Measurements from ENCODE around the gene PTPRZ1.

The PTPRZ1 gene

GRCh38 chr7:121885166-121885920, 12.4 kb downstream of the PTPRZ1 start:
- TF ChIP-seq CTCF (IDR thresholded peaks at IDR 0.05; ENCODE audit: poor library complexity, severe bottlenecking): no peak

GRCh38 chr7:121887634-121888033, 14.7 kb downstream of the PTPRZ1 start:
- Histone ChIP-seq H3K36me3 (ENCODE audit: low read depth) (no peaks in the 10 kb centered on the region), H3K27ac (ENCODE audit: poor library complexity, severe bottlenecking) (no peak overlapping the region), H3K4me3 (ENCODE audit: severe bottlenecking) (no peak overlapping the region), H3K4me1 (ENCODE audit: insufficient read depth, poor library complexity, severe bottlenecking) (peaks cover 4% of the 10 kb centered on the region), H3K27me3 (ENCODE audit: insufficient read depth, poor library complexity, severe bottlenecking) (no peaks in the 10 kb centered on the region), H3K9me3 (ENCODE audit: severe bottlenecking) (no peaks in the 10 kb centered on the region)
- no peak for ATAC-seq (ENCODE audit: low read depth)
- no peak for TF ChIP-seq CTCF (IDR thresholded peaks at IDR 0.05; ENCODE audit: poor library complexity, severe bottlenecking)
- no peak for DNase-seq (ENCODE audit: low spot score)

More at GRCh38 chr7:121885166-121885920, 12.4 kb downstream of the PTPRZ1 start:
- Histone ChIP-seq H3K27ac (ENCODE audit: poor library complexity, severe bottlenecking) (no peak overlapping the region), H3K27me3 (ENCODE audit: insufficient read depth, poor library complexity, severe bottlenecking) (no peaks in the 10 kb centered on the region), H3K36me3 (ENCODE audit: low read depth) (no peaks in the 10 kb centered on the region), H3K4me3 (ENCODE audit: severe bottlenecking) (no peak overlapping the region), H3K9me3 (ENCODE audit: severe bottlenecking) (no peaks in the 10 kb centered on the region), H3K4me1 (ENCODE audit: insufficient read depth, poor library complexity, severe bottlenecking) (peaks cover 6% of the 10 kb centered on the region)
- DNase-seq (ENCODE audit: low spot score) (no peak), ATAC-seq (ENCODE audit: low read depth) (no peak)

GRCh38 chr7:121890833-121891232, 17.9 kb downstream of the PTPRZ1 start:
- DNase-seq (ENCODE audit: low spot score): no peak
- H3K27me3 ChIP-seq (ENCODE audit: insufficient read depth, poor library complexity, severe bottlenecking): no peaks in the 10 kb centered on the region
- TF ChIP-seq CTCF (IDR thresholded peaks at IDR 0.05; ENCODE audit: poor library complexity, severe bottlenecking): no peak
- H3K4me1 ChIP-seq (ENCODE audit: insufficient read depth, poor library complexity, severe bottlenecking): no peaks in the 10 kb centered on the region
- H3K4me3 ChIP-seq (ENCODE audit: severe bottlenecking): no peak overlapping the region
- H3K9me3 ChIP-seq (ENCODE audit: severe bottlenecking): no peaks in the 10 kb centered on the region
- H3K27ac ChIP-seq (ENCODE audit: poor library complexity, severe bottlenecking): no peak overlapping the region
- ATAC-seq (ENCODE audit: low read depth): no peak
- no peaks in the 10 kb centered on the region for H3K36me3 ChIP-seq (ENCODE audit: low read depth)

GRCh38 chr7:121891731-121892130, 18.8 kb downstream of the PTPRZ1 start:
- DNase-seq (ENCODE audit: low spot score): no peak
- H3K27me3 ChIP-seq (ENCODE audit: insufficient read depth, poor library complexity, severe bottlenecking): no peaks in the 10 kb centered on the region
- TF ChIP-seq CTCF (IDR thresholded peaks at IDR 0.05; ENCODE audit: poor library complexity, severe bottlenecking): no peak

GRCh38 chr7:121901026-121901425, 28.1 kb downstream of the PTPRZ1 start:
- no peak for DNase-seq (ENCODE audit: low spot score)
- no peak for TF ChIP-seq CTCF (IDR thresholded peaks at IDR 0.05; ENCODE audit: poor library complexity, severe bottlenecking)
- no peaks in the 10 kb centered on the region for H3K4me1 ChIP-seq (ENCODE audit: insufficient read depth, poor library complexity, severe bottlenecking)
- ATAC-seq (ENCODE audit: low read depth): no peak
- no peak overlapping the region for H3K27ac ChIP-seq (ENCODE audit: poor library complexity, severe bottlenecking)
- no peaks in the 10 kb centered on the region for H3K27me3 ChIP-seq (ENCODE audit: insufficient read depth, poor library complexity, severe bottlenecking)
- no peaks in the 10 kb centered on the region for H3K9me3 ChIP-seq (ENCODE audit: severe bottlenecking)
- H3K36me3 ChIP-seq (ENCODE audit: low read depth): peaks cover 3% of the 10 kb centered on the region; the same call in 1 of the 2 replicates
- H3K4me3 ChIP-seq (ENCODE audit: severe bottlenecking): no peak overlapping the region

More at GRCh38 chr7:121891731-121892130, 18.8 kb downstream of the PTPRZ1 start:
- no peak overlapping the region for H3K4me3 ChIP-seq (ENCODE audit: severe bottlenecking)
- no peaks in the 10 kb centered on the region for H3K4me1 ChIP-seq (ENCODE audit: insufficient read depth, poor library complexity, severe bottlenecking)
- no peaks in the 10 kb centered on the region for H3K36me3 ChIP-seq (ENCODE audit: low read depth)
- no peak for ATAC-seq (ENCODE audit: low read depth)
- no peak overlapping the region for H3K27ac ChIP-seq (ENCODE audit: poor library complexity, severe bottlenecking)
- no peaks in the 10 kb centered on the region for H3K9me3 ChIP-seq (ENCODE audit: severe bottlenecking)

Measured in RWPE2 (cell line).